ENCODE measurements around the gene TMEM184B. TPM values are rescaled to one million over a fixed set of nuclear protein-coding genes. Genes with fewer than 3 reads are reported as not detected.

TMEM184B gene
- total RNA-seq, 1 experiment from 2014 or later: 89.7 TPM

DNA sequence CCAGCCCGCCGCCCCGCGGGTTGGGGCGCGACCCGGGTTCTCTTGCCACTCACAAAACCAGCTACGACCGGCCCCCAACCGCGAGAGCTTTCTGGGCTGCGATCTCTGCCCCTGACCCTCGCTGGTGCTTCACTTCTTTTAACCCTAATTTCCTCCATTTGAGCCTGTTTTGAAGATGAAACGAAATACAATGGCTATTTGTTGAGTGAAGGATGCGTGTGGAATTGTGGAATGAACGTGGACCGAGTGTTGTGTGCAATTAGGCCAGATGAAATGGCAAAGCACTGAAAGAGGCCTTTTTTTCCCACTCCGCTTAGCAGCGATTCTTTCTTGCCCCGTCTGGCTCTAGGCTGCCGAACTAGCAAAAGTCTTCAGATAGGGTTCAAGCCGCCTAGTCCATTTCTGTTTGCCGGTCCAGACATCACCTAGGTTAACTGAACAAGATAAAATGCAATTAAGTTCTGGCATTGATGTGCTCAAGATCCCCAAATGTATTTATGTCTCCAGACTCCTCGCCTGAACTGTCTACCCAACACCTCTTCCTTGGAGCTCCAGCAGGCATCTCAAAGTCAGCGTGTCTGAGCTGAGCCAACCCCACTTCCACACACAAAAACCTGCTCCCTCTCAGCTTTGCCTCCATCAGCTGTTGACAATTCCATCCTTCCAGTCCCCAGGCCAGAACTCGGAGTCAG lies 471 bp upstream of the TMEM184B start:
- CTCF ChIA-PET: interaction anchor here (0.7 to 1.5 kb wide), 2 partner anchors 11 to 222 kb away, joined by 3 to 4 read pairs; no protein-coding TSS in a partner anchor
- Mint-ChIP-seq H3K36me3 (peaks cover 3% of the 10 kb centered on the region; the same call in 1 of the 2 replicates), H3K9me3 (no peaks in the 10 kb centered on the region), H3K4me3 (peak overlapping the region; percentile 85), H3K27ac (peak overlapping the region; percentile 81), H3K27me3 (ENCODE audit: low read depth) (peaks cover 12% of the 10 kb centered on the region), H3K4me1 (peaks cover 49% of the 10 kb centered on the region)
- ATAC-seq: no peak
- TF ChIP-seq, protein P1, sequence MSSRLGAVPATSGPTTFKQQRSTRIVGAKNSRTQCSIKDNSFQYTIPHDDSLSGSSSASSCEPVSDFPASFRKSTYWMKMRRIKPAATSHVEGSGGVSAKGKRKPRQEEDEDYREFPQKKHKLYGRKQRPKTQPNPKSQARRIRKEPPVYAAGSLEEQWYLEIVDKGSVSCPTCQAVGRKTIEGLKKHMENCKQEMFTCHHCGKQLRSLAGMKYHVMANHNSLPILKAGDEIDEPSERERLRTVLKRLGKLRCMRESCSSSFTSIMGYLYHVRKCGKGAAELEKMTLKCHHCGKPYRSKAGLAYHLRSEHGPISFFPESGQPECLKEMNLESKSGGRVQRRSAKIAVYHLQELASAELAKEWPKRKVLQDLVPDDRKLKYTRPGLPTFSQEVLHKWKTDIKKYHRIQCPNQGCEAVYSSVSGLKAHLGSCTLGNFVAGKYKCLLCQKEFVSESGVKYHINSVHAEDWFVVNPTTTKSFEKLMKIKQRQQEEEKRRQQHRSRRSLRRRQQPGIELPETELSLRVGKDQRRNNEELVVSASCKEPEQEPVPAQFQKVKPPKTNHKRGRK (CRISPR knock-in tag; IDR thresholded peaks at IDR 0.05; ENCODE audit: borderline replicate concordance): no peak
- TF ChIP-seq ZNF671 (CRISPR knock-in tag; IDR thresholded peaks at IDR 0.05) (no peak), NFATC4 (CRISPR knock-in tag; IDR thresholded peaks at IDR 0.05) (no peak), NR2C2 (CRISPR knock-in tag; IDR thresholded peaks at IDR 0.05) (no peak)
- TF ChIP-seq, protein P2, sequence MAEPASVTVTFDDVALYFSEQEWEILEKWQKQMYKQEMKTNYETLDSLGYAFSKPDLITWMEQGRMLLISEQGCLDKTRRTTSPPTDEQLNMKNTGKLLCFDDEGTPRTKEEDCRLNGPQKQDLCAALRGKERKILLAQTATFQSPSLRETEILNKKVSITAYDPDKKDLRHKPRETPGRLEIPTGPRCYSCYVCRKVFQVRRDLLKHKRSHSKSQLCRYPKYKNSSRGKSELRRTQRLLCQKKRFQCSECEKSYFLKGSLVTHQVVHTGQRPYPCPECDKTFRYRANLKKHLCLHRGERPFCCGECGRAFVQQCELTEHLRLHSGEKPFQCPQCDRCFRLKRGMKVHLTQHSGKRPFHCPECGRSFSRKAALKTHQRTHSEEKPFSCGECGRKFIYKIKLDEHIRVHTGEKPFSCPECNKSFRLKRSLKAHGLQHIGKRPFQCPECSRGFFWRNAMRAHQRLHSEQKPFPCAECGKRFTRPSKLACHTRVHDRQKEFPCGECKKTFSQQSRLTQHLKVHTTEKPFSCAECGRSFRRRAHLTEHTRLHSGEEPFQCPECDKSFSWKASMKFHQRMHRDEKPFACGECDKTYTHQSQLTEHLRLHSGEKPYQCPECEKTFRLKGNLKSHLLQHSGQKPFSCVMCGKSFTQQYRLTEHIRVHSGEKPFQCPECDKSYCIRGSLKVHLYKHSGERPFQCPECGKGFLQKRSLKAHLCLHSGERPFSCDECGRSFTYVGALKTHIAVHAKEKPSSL (CRISPR knock-in tag; conservative IDR thresholded peaks at IDR 0.05): no peak
- TF ChIP-seq, protein P3, sequence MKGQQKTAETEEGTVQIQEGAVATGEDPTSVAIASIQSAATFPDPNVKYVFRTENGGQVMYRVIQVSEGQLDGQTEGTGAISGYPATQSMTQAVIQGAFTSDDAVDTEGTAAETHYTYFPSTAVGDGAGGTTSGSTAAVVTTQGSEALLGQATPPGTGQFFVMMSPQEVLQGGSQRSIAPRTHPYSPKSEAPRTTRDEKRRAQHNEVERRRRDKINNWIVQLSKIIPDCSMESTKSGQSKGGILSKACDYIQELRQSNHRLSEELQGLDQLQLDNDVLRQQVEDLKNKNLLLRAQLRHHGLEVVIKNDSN (CRISPR knock-in tag; IDR thresholded peaks at IDR 0.05): no peak
- TF ChIP-seq, protein P4, sequence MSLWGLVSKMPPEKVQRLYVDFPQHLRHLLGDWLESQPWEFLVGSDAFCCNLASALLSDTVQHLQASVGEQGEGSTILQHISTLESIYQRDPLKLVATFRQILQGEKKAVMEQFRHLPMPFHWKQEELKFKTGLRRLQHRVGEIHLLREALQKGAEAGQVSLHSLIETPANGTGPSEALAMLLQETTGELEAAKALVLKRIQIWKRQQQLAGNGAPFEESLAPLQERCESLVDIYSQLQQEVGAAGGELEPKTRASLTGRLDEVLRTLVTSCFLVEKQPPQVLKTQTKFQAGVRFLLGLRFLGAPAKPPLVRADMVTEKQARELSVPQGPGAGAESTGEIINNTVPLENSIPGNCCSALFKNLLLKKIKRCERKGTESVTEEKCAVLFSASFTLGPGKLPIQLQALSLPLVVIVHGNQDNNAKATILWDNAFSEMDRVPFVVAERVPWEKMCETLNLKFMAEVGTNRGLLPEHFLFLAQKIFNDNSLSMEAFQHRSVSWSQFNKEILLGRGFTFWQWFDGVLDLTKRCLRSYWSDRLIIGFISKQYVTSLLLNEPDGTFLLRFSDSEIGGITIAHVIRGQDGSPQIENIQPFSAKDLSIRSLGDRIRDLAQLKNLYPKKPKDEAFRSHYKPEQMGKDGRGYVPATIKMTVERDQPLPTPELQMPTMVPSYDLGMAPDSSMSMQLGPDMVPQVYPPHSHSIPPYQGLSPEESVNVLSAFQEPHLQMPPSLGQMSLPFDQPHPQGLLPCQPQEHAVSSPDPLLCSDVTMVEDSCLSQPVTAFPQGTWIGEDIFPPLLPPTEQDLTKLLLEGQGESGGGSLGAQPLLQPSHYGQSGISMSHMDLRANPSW (CRISPR knock-in tag; conservative IDR thresholded peaks at IDR 0.05; ENCODE audit: low read depth): no peak
- no peak for DNase-seq (ENCODE audit: low spot score)
- POLR2A ChIA-PET: no interaction called here

DNA sequence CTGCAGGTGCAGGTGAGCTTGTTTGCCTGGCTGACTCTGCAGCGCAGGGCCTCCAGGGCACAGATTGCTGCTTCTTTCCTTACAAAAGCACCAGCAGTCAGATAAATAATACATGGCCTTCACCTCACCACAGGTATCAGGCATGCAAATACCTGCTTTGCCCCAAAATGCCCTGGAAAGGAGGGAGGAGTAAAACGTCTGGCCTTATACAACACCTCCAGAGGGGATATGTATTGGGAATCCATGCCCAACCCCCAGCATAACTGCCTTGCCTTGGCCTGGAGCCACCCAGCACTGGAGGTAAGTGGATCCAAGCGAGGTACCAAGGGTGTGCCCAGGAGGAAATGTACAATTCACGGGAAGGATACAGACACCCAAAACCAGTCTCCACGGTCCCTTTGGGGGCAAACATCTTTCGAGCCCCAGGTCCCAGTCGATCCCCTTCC lies 860 bp downstream of the TMEM184B start:
- DNase-seq (ENCODE audit: low spot score) (peak; percentile 42), ATAC-seq (peak; percentile 72)
- peaks cover 3% of the 10 kb centered on the region; the same call in 1 of the 2 replicates for H3K36me3 Mint-ChIP-seq
- ChIA-PET POLR2A (interaction anchor here (1.0 kb wide), 1 partner anchor 11 kb away, joined by 3 read pairs; no protein-coding TSS in a partner anchor), CTCF (interaction anchor here (0.6 to 2.2 kb wide), 6 partner anchors 8 to 176 kb away, joined by 3 to 27 read pairs (median 4); no protein-coding TSS in a partner anchor)
- H3K4me3 Mint-ChIP-seq: peak overlapping the region; percentile 88
- no peaks in the 10 kb centered on the region for H3K9me3 Mint-ChIP-seq
- H3K27ac Mint-ChIP-seq: peak overlapping the region; percentile 87
- H3K4me1 Mint-ChIP-seq: peaks cover 52% of the 10 kb centered on the region
- peaks cover 12% of the 10 kb centered on the region for H3K27me3 Mint-ChIP-seq (ENCODE audit: low read depth)
- no peak for TF ChIP-seq TCF7 (CRISPR knock-in tag; IDR thresholded peaks at IDR 0.05; ENCODE audit: low read depth)
- TF ChIP-seq SMAD3 (CRISPR knock-in tag; IDR thresholded peaks at IDR 0.05; ENCODE audit: borderline replicate concordance): no peak
- TF ChIP-seq, protein P5, sequence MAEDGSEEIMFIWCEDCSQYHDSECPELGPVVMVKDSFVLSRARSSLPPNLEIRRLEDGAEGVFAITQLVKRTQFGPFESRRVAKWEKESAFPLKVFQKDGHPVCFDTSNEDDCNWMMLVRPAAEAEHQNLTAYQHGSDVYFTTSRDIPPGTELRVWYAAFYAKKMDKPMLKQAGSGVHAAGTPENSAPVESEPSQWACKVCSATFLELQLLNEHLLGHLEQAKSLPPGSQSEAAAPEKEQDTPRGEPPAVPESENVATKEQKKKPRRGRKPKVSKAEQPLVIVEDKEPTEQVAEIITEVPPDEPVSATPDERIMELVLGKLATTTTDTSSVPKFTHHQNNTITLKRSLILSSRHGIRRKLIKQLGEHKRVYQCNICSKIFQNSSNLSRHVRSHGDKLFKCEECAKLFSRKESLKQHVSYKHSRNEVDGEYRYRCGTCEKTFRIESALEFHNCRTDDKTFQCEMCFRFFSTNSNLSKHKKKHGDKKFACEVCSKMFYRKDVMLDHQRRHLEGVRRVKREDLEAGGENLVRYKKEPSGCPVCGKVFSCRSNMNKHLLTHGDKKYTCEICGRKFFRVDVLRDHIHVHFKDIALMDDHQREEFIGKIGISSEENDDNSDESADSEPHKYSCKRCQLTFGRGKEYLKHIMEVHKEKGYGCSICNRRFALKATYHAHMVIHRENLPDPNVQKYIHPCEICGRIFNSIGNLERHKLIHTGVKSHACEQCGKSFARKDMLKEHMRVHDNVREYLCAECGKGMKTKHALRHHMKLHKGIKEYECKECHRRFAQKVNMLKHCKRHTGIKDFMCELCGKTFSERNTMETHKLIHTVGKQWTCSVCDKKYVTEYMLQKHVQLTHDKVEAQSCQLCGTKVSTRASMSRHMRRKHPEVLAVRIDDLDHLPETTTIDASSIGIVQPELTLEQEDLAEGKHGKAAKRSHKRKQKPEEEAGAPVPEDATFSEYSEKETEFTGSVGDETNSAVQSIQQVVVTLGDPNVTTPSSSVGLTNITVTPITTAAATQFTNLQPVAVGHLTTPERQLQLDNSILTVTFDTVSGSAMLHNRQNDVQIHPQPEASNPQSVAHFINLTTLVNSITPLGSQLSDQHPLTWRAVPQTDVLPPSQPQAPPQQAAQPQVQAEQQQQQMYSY (CRISPR knock-in tag; IDR thresholded peaks at IDR 0.05): no peak
- no peak for TF ChIP-seq ZNF263 (CRISPR knock-in tag; IDR thresholded peaks at IDR 0.05; ENCODE audit: low read depth)
- TF ChIP-seq, protein P6, sequence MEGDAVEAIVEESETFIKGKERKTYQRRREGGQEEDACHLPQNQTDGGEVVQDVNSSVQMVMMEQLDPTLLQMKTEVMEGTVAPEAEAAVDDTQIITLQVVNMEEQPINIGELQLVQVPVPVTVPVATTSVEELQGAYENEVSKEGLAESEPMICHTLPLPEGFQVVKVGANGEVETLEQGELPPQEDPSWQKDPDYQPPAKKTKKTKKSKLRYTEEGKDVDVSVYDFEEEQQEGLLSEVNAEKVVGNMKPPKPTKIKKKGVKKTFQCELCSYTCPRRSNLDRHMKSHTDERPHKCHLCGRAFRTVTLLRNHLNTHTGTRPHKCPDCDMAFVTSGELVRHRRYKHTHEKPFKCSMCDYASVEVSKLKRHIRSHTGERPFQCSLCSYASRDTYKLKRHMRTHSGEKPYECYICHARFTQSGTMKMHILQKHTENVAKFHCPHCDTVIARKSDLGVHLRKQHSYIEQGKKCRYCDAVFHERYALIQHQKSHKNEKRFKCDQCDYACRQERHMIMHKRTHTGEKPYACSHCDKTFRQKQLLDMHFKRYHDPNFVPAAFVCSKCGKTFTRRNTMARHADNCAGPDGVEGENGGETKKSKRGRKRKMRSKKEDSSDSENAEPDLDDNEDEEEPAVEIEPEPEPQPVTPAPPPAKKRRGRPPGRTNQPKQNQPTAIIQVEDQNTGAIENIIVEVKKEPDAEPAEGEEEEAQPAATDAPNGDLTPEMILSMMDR (IDR thresholded peaks at IDR 0.05): no peak
- TF ChIP-seq CREM (CRISPR knock-in tag; IDR thresholded peaks at IDR 0.05): no peak
- TF ChIP-seq, protein P7, sequence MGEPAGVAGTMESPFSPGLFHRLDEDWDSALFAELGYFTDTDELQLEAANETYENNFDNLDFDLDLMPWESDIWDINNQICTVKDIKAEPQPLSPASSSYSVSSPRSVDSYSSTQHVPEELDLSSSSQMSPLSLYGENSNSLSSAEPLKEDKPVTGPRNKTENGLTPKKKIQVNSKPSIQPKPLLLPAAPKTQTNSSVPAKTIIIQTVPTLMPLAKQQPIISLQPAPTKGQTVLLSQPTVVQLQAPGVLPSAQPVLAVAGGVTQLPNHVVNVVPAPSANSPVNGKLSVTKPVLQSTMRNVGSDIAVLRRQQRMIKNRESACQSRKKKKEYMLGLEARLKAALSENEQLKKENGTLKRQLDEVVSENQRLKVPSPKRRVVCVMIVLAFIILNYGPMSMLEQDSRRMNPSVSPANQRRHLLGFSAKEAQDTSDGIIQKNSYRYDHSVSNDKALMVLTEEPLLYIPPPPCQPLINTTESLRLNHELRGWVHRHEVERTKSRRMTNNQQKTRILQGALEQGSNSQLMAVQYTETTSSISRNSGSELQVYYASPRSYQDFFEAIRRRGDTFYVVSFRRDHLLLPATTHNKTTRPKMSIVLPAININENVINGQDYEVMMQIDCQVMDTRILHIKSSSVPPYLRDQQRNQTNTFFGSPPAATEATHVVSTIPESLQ (CRISPR knock-in tag; IDR thresholded peaks at IDR 0.05): no peak
- TF ChIP-seq, protein P8, sequence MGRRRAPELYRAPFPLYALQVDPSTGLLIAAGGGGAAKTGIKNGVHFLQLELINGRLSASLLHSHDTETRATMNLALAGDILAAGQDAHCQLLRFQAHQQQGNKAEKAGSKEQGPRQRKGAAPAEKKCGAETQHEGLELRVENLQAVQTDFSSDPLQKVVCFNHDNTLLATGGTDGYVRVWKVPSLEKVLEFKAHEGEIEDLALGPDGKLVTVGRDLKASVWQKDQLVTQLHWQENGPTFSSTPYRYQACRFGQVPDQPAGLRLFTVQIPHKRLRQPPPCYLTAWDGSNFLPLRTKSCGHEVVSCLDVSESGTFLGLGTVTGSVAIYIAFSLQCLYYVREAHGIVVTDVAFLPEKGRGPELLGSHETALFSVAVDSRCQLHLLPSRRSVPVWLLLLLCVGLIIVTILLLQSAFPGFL (CRISPR knock-in tag; IDR thresholded peaks at IDR 0.05; ENCODE audit: borderline replicate concordance): no peak
- TF ChIP-seq ZNF232 (CRISPR knock-in tag; IDR thresholded peaks at IDR 0.05): no peak

All from WTC11 (cell line).